K562 (cell line): ENCODE data around the gene FIBP. TPM values are rescaled to one million over a fixed set of nuclear protein-coding genes. Genes with fewer than 3 reads are reported as not detected.

ENCODE experiments used
- ARID1B ChIP-seq: fragments of 450-650 bp; IDR thresholded peaks from 2 replicates; pipeline ENCODE4 v1.6.1; 2016; ENCODE audit warnings: antibody characterized with exemption, mild to moderate bottlenecking, inconsistent platforms
- ATF4 ChIP-seq: fragments of 450-650 bp; formaldehyde crosslinking; IDR thresholded peaks from 2 replicates; pipeline ENCODE4 v1.4.0; 2022; ENCODE audit warnings: mild to moderate bottlenecking, moderate library complexity
- HMGN3 ChIP-seq: IDR thresholded peaks from 2 replicates; pipeline ENCODE4 v1.6.1; 2011; ENCODE audit warnings: borderline replicate concordance, low read depth, mild to moderate bottlenecking, mixed read lengths, low read length; ENCODE audit not compliant: insufficient read length; ENCODE audit errors: extremely low read depth
- HOMEZ ChIP-seq: fragments of 250-450 bp; sonication (Bioruptor Pico); IDR thresholded peaks from 2 replicates; pipeline ENCODE4 v1.4.0; 2020; ENCODE audit warnings: mild to moderate bottlenecking, moderate library complexity
- MTA2 ChIP-seq: fragments of 450-650 bp; IDR thresholded peaks from 2 replicates; pipeline ENCODE4 v1.6.1; 2016; ENCODE audit warnings: low read depth
- POLR2H ChIP-seq: IDR thresholded peaks from 2 replicates; pipeline ENCODE4 v1.6.1; 2016; ENCODE audit warnings: missing genetic modification characterization, low read depth, mild to moderate bottlenecking, control low read depth, missing compliant biosample characterization, moderate library complexity
- TSC22D4 ChIP-seq: fragments of 450-650 bp; IDR thresholded peaks from 2 replicates; pipeline ENCODE4 v1.6.1; 2016; ENCODE audit warnings: missing genetic modification characterization, missing biosample characterization, control low read depth
- ZNF140 ChIP-seq: fragments of 250-450 bp; sonication (Bioruptor Pico); IDR thresholded peaks from 2 replicates; pipeline ENCODE4 v1.8.0; 2021; ENCODE audit warnings: moderate library complexity, mild to moderate bottlenecking, inconsistent platforms
- polyA plus RNA-seq, 8 experiments: library from polyadenylated mRNA; depleted of rRNA in 4 of 8; stranded (reverse) in 5 of 8; unstranded in 3 of 8; fragments of >200 nt; fragmentation: Nextera tagmentation in 2 of 8; fragmentation: Illumina TruSeq in 1 of 8; extraction: Ambion mirVana in 2 of 8; extraction: Trizol in 1 of 8; gene quantifications; 2 replicates each; pipeline versions ENCODE4 v1.2.1 to v1.2.3, GENCODE V29; 2011 to 2014; ENCODE audit warnings: inconsistent platforms in 1 of 8, missing spikeins in 1 of 8
- total RNA-seq, 7 experiments: library from RNA; depleted of rRNA in 6 of 7; stranded (reverse); fragments of >200 nt in 6 of 7; fragmentation: Illumina TruSeq in 2 of 7; extraction: Trizol in 2 of 7; gene quantifications; 2 replicates each; pipeline versions ENCODE4 v1.2.1 to v1.2.3, GENCODE V29; 2011 to 2021; ENCODE audit warnings: low replicate concordance in 1 of 7
- TF ChIP-seq, protein P1 (sequence below): conservative IDR thresholded peaks from 2 replicates; pipeline ENCODE4 v1.6.1; 2011; ENCODE audit warnings: low read depth, mild to moderate bottlenecking, low read length; ENCODE audit not compliant: control insufficient read depth
- TF ChIP-seq, protein P2 (sequence below): fragments of 450-650 bp; IDR thresholded peaks from one replicate; pipeline ENCODE4 v1.6.1; 2018; ENCODE audit warnings: mild to moderate bottlenecking, moderate library complexity; ENCODE audit not compliant: partially characterized antibody
- TF ChIP-seq, protein P3 (sequence below), 2 experiments: fragments of 450-650 bp; IDR thresholded peaks; 2 replicates each; pipeline ENCODE4 v1.6.1; 2016

Gene FIBP
- total and polyA plus RNA-seq, 9 of the 15 experiments (the other 6 are each of a cell fraction or from before 2014, with no cell fraction given), result 41.2 to 79.2 (median 48.6) TPM

- TF ChIP-seq, protein P1, sequence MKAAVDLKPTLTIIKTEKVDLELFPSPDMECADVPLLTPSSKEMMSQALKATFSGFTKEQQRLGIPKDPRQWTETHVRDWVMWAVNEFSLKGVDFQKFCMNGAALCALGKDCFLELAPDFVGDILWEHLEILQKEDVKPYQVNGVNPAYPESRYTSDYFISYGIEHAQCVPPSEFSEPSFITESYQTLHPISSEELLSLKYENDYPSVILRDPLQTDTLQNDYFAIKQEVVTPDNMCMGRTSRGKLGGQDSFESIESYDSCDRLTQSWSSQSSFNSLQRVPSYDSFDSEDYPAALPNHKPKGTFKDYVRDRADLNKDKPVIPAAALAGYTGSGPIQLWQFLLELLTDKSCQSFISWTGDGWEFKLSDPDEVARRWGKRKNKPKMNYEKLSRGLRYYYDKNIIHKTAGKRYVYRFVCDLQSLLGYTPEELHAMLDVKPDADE, result no peak
- no peak for TF ChIP-seq TSC22D4 (tag)
- no peak for TF ChIP-seq ZNF140 (CRISPR knock-in tag)
- TF ChIP-seq, protein P2, sequence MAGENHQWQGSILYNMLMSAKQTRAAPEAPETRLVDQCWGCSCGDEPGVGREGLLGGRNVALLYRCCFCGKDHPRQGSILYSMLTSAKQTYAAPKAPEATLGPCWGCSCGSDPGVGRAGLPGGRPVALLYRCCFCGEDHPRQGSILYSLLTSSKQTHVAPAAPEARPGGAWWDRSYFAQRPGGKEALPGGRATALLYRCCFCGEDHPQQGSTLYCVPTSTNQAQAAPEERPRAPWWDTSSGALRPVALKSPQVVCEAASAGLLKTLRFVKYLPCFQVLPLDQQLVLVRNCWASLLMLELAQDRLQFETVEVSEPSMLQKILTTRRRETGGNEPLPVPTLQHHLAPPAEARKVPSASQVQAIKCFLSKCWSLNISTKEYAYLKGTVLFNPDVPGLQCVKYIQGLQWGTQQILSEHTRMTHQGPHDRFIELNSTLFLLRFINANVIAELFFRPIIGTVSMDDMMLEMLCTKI, result no peak
- peak; percentile 47; the same call in 1 of the 2 replicates for TF ChIP-seq ATF4 (CRISPR knock-in tag)
- no peak for TF ChIP-seq HOMEZ (CRISPR knock-in tag)
- TF ChIP-seq ARID1B, result peak; percentile 62
- TF ChIP-seq MTA2, result peak; percentile 31; the same call in 1 of the 2 replicates
- TF ChIP-seq, protein P3, sequence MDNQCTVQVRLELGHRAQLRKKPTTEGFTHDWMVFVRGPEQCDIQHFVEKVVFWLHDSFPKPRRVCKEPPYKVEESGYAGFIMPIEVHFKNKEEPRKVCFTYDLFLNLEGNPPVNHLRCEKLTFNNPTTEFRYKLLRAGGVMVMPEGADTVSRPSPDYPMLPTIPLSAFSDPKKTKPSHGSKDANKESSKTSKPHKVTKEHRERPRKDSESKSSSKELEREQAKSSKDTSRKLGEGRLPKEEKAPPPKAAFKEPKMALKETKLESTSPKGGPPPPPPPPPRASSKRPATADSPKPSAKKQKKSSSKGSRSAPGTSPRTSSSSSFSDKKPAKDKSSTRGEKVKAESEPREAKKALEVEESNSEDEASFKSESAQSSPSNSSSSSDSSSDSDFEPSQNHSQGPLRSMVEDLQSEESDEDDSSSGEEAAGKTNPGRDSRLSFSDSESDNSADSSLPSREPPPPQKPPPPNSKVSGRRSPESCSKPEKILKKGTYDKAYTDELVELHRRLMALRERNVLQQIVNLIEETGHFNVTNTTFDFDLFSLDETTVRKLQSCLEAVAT (IDR thresholded peaks at IDR 0.05), result 0 out of 4 replicates have a peak, but pooled peaks of 1 of the 2 experiments have one; percentile 54
- no peak for TF ChIP-seq HMGN3
- TF ChIP-seq POLR2H (tag), result no peak
These were observed 39.7 kb upstream of the FIBP start (continued) for GRCh38 chr11:65927904-65928397.
